H1 (cell line): Measurements from ENCODE around the gene MAN1A2.

Experiments
- BCL11A ChIP-seq, 2 experiments: IDR thresholded peaks; one replicate each; pipeline ENCODE4 v1.6.1; 2011; ENCODE audit warnings: low read depth in 2 of 2, low read length in 2 of 2, mild to moderate bottlenecking in 2 of 2
- CEBPB ChIP-seq: IDR thresholded peaks from 2 replicates; pipeline ENCODE4 v1.6.1; 2012; ENCODE audit warnings: low read depth, low read length
- CHD2 ChIP-seq: IDR thresholded peaks from 2 replicates; pipeline ENCODE4 v1.6.1; 2012; ENCODE audit warnings: low read length, improper control_type of control experiment
- EGR1 ChIP-seq: IDR thresholded peaks from 2 replicates; pipeline ENCODE4 v1.6.1; 2011; ENCODE audit warnings: low read depth, low read length, borderline replicate concordance
- EZH2 ChIP-seq: fragments of 200-600 bp; sonication (generic); IDR thresholded peaks from 2 replicates; pipeline ENCODE4 v1.7.1; 2012; ENCODE audit warnings: low read depth, mild to moderate bottlenecking, moderate library complexity, low read length, inconsistent platforms; ENCODE audit not compliant: severe bottlenecking
- POLR2A ChIP-seq, 2 experiments: IDR thresholded peaks; 1 replicate in 1 of 2; 2 replicates in 1 of 2; pipeline ENCODE4 v1.6.1; 2011; ENCODE audit warnings: low read depth in 2 of 2, low read length in 2 of 2, mild to moderate bottlenecking in 2 of 2; ENCODE audit errors: control extremely low read depth in 1 of 2
- POLR2AphosphoS5 ChIP-seq: IDR thresholded peaks from 2 replicates; pipeline ENCODE4 v1.6.1; 2011; ENCODE audit warnings: low read depth, low read length
- RAD21 ChIP-seq, 2 experiments: IDR thresholded peaks in 1 of 2; conservative IDR thresholded peaks in 1 of 2; 2 replicates each; pipeline ENCODE4 v1.6.1; 2011; ENCODE audit warnings: low read depth in 2 of 2, low read length in 2 of 2, improper control_type of control experiment in 1 of 2, inconsistent platforms in 1 of 2, mild to moderate bottlenecking in 1 of 2, moderate library complexity in 1 of 2
- TF ChIP-seq, protein P1 (sequence below), 3 experiments: IDR thresholded peaks; 1 replicate in 2 of 3; 2 replicates in 1 of 3; pipeline versions ENCODE4 v1.5.1 to v1.6.1; 2011; ENCODE audit warnings: low read length in 3 of 3, mild to moderate bottlenecking in 3 of 3, inconsistent platforms in 2 of 3, low read depth in 1 of 3, moderate library complexity in 1 of 3; ENCODE audit not compliant: insufficient read depth in 1 of 3; ENCODE audit errors: control extremely low read depth in 1 of 3

DNA sequence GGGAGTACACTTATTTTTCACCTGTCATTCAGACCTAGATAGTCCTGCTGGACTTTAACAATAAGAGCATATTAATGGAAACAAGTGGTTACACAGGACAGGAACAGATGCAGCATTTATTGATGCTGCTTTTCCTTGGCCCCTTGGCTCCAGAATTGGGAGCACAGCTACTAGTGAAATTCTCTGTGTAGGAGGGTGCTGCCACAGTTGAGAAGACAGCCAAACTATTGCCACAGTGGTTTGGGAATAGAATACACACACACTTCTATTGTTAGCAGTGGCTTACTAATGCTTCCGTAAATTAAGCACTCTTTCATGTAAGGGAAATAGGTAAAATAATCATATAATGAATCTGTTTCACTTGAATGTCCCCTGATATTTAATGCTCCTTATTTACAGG lies 133.3 kb downstream of the MAN1A2 start:
- TF ChIP-seq CHD2 = no peak
- no peak for TF ChIP-seq CEBPB
- TF ChIP-seq, protein P1, sequence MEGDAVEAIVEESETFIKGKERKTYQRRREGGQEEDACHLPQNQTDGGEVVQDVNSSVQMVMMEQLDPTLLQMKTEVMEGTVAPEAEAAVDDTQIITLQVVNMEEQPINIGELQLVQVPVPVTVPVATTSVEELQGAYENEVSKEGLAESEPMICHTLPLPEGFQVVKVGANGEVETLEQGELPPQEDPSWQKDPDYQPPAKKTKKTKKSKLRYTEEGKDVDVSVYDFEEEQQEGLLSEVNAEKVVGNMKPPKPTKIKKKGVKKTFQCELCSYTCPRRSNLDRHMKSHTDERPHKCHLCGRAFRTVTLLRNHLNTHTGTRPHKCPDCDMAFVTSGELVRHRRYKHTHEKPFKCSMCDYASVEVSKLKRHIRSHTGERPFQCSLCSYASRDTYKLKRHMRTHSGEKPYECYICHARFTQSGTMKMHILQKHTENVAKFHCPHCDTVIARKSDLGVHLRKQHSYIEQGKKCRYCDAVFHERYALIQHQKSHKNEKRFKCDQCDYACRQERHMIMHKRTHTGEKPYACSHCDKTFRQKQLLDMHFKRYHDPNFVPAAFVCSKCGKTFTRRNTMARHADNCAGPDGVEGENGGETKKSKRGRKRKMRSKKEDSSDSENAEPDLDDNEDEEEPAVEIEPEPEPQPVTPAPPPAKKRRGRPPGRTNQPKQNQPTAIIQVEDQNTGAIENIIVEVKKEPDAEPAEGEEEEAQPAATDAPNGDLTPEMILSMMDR (IDR thresholded peaks at IDR 0.05; ENCODE audit: control extremely low read depth in 1 of 3, insufficient read depth in 1 of 3, low read depth in 1 of 3, low read length in 3 of 3) = no peak
- TF ChIP-seq POLR2AphosphoS5 = no peak
- TF ChIP-seq POLR2A (IDR thresholded peaks at IDR 0.05; ENCODE audit: control extremely low read depth in 1 of 2, low read depth in 2 of 2, low read length in 2 of 2) = no peak
- TF ChIP-seq EZH2 = no peak
- no peak for TF ChIP-seq RAD21 (IDR thresholded peaks at IDR 0.05 in 1 of 2, conservative IDR thresholded peaks at IDR 0.05 in 1 of 2; ENCODE audit: low read depth in 2 of 2, low read length in 2 of 2)
- no peak for TF ChIP-seq BCL11A (IDR thresholded peaks at IDR 0.05; ENCODE audit: low read depth in 2 of 2, low read length in 2 of 2)
- TF ChIP-seq EGR1 = no peak
